Left lung (tissue), 10 donors: ENCODE results near the gene IL21R. TPM values are rescaled to one million over a fixed set of nuclear protein-coding genes. Genes with fewer than 3 reads are reported as not detected.
A peak's percentile ranks its signal among the peaks of the same experiment; 100 is the strongest.
"Not testable (repeated sequence)": the region's sequence is repeated elsewhere in the genome, so short reads cannot be mapped to it uniquely, and the experiment has no call there.

Source experiments
- ATAC-seq: fragments of 200-7000 bp; cut with Tn5 transposase; one replicate; pipeline ENCODE4 v1.9.1; 2020; ENCODE audit warnings: moderate library complexity
- DNase-seq, 4 donors: peaks; one replicate each; pipeline ENCODE4 v3.0.0-alpha.2; 2013 to 2020
- H3K27ac ChIP-seq, 2 donors: fragments of 200-600 bp; sonication (generic) in 1 of 2; one replicate each; pipeline versions ENCODE4 v1.5.0 to v1.8.0; 2020 to 2021
- H3K27me3 ChIP-seq, 2 donors: fragments of 200-600 bp; sonication (generic) in 1 of 2; one replicate each; pipeline versions ENCODE4 v1.5.0 to v1.8.0; 2020 to 2021
- H3K36me3 ChIP-seq, 2 donors: fragments of 200-600 bp; sonication (generic) in 1 of 2; one replicate each; pipeline versions ENCODE4 v1.5.0 to v1.8.0; 2020 to 2021
- H3K4me1 ChIP-seq, 2 donors: fragments of 200-600 bp; one replicate each; pipeline ENCODE4 v1.8.0; 2021
- H3K4me3 ChIP-seq, 2 donors: fragments of 200-600 bp; sonication (generic) in 1 of 2; one replicate each; pipeline versions ENCODE4 v1.5.0 to v1.8.0; 2020 to 2021; ENCODE audit warnings: mild to moderate bottlenecking in 1 of 2
- H3K9me3 ChIP-seq, 2 donors: fragments of 200-600 bp; sonication (generic) in 1 of 2; one replicate each; pipeline versions ENCODE4 v1.5.0 to v1.8.0; 2020 to 2021
- intact Hi-C, 2 donors: fragments of 100-400 bp; cut with DNase I; formaldehyde crosslinking; loops; one replicate each; pipeline versions ENCODE4 v1.11.2 to v1.14.2; 2022
- polyA plus RNA-seq, 6 donors: library from polyadenylated mRNA; unstranded; fragments of 120-200 nt; gene quantifications; one replicate each; pipeline ENCODE4 v1.2.1, GENCODE V29; 2013; ENCODE audit not compliant: insufficient read length in 6 of 6
- total RNA-seq, 2 donors: library from RNA; stranded (reverse); fragmentation: NEBNext Ultra II Directional; extraction: Animal tissue kit (Norgen Biotek cat#: 25700); gene quantifications; one replicate each; pipeline ENCODE4 v1.2.1, GENCODE V29; 2021
- TF ChIP-seq, protein P1 (sequence below), 2 donors: fragments of 200-600 bp; sonication (generic) in 1 of 2; IDR thresholded peaks; one replicate each; pipeline versions ENCODE4 v1.5.0 to v1.8.0; 2021; ENCODE audit warnings: antibody characterized with exemption in 2 of 2
- donor health status: DM: no; HTN: yes; CAD: no.
- donor health status: DM: no; HTN: no; CAD: no.

The IL21R gene
- total and polyA plus RNA-seq, 8 donors, result 1.2 to 4.3 (median 3.9) TPM

DNA sequence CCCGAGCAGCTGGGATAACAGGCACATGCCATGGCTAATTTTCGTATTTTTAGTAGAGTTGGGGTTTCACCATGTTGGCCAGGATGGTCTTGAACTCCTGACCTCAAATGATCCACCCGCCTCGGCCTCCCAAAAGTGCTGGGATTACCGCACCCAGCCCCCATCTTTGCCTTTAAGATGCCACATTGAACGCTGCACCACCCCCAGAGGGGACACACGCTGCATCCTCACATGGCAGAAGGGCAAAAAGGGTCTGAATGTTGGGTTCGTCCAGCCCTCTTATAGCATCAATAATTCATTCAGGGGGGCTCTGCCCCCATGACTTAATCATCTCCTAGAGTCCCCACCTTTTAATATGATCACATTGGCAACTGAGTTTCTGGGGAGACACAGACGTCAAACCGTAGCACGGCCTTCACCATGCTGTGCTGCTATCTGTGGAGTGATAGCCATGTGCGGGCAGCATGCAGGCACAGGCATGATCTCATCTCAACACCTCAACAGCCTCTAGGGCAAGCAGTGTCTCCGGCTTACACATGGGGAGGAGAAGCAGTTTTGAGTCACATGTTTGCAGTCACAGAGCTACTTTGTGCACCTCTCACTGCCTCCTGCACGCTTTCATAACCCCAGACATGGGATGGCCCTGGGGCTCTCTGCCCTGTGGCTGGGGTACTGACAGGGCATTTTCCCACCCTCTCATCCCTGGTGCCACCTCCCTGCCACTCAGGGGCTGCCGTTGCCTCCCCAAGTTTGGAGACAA, 30.0 kb downstream of the IL21R start:
- Histone ChIP-seq H3K4me1 (peaks cover 0 to 9% of the 10 kb centered on the region in 2 donors), H3K27ac (no peak overlapping the region), H3K9me3 (no peaks in the 10 kb centered on the region), H3K27me3 (peaks cover 0 to 33% of the 10 kb centered on the region in 2 donors), H3K4me3 (no peak overlapping the region), H3K36me3 (no peaks in the 10 kb centered on the region)
- intact Hi-C loops, result loop anchor here in 1 of 2 donors (10.0 kb wide), 1 partner anchor 57 kb away; no protein-coding TSS in a partner anchor
- TF ChIP-seq, protein P1, sequence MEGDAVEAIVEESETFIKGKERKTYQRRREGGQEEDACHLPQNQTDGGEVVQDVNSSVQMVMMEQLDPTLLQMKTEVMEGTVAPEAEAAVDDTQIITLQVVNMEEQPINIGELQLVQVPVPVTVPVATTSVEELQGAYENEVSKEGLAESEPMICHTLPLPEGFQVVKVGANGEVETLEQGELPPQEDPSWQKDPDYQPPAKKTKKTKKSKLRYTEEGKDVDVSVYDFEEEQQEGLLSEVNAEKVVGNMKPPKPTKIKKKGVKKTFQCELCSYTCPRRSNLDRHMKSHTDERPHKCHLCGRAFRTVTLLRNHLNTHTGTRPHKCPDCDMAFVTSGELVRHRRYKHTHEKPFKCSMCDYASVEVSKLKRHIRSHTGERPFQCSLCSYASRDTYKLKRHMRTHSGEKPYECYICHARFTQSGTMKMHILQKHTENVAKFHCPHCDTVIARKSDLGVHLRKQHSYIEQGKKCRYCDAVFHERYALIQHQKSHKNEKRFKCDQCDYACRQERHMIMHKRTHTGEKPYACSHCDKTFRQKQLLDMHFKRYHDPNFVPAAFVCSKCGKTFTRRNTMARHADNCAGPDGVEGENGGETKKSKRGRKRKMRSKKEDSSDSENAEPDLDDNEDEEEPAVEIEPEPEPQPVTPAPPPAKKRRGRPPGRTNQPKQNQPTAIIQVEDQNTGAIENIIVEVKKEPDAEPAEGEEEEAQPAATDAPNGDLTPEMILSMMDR (IDR thresholded peaks at IDR 0.05), result no peak
- no peak for ATAC-seq
- DNase-seq, result peak in 2 of 4 donors; percentile 19 to 34

DNA sequence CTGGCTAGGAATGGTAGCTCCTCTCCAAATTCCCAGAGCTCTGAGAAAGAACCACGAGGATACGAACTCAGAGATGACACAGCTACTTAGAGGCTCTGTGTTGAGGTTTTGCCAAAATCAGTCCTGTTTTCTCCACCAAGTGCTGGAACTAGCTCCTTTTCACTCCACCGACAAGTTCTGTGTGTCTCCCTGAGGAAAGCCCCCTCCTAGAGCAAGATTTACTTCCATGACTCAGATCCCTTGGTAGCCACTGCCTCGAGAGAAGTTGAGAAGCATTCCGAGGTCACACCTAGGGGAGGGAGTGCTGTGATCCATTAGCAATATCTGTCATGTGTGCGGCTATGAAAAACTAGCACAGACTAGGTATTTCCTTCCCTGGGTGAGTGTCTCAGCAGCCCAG, 30.6 kb downstream of the IL21R start:
- H3K27me3 ChIP-seq, result peaks cover 0 to 33% of the 10 kb centered on the region in 2 donors
- no peaks in the 10 kb centered on the region for H3K9me3 ChIP-seq
- H3K4me1 ChIP-seq, result peaks cover 0 to 7% of the 10 kb centered on the region in 2 donors
- intact Hi-C loops, result loop anchor here in 1 of 2 donors (10.0 kb wide), 1 partner anchor 58 kb away; no protein-coding TSS in a partner anchor
- ATAC-seq (no peak), DNase-seq (peak in 1 of 4 donors; percentile 15)
- H3K36me3 ChIP-seq, result no peaks in the 10 kb centered on the region
- no peak overlapping the region for H3K4me3 ChIP-seq
- TF ChIP-seq, protein P1 (IDR thresholded peaks at IDR 0.05), result no peak
- no peak overlapping the region for H3K27ac ChIP-seq

DNA sequence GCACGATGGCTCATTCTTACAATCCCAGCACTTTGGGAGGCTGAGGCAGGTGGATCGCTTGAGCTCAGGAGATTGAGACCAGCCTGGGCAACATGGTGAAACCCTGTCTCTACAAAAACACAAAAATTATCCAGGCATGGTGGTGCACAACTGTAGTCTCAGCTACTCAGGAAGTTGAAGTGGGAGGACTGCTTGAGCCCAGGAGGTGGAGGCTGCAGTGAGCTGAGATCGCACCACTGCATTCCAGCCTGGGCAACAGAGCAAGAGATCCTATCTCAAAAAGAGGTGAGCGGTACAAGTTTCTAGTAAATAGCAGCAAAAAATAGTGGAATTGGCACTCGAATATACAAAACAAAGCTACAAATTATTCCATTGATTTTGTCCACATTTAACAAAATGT, 31.2 kb downstream of the IL21R start:
- intact Hi-C loops, result loop anchor here in 1 of 2 donors (10.0 kb wide), 1 partner anchor 58 kb away; no protein-coding TSS in a partner anchor
- H3K4me3 ChIP-seq, ATAC-seq, DNase-seq, H3K9me3 ChIP-seq, H3K4me1 ChIP-seq, H3K27ac ChIP-seq, H3K36me3 ChIP-seq: not testable (repeated sequence)
- H3K27me3 ChIP-seq, result peaks cover 0 to 33% of the 10 kb centered on the region in 2 donors

DNA sequence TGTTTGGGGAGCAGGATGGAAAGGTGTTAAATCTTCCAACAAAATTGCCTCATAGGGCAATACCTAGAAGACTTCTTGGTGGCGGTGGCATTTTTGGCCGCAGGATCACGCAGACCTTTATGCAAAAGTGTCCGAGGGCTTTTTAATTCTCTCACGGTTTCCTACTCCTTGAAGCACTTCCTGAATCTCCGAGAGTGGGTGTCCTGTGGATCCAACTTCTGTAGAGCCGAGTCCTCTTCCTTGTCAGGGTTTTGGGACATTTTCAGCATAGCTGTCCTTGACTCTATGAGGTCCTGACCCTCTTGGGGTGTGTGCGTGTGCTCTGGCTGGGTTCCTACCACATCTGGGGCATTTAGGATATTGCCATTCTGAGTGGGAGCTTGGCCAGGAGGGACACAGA, 31.7 kb downstream of the IL21R start:
- peaks cover 0 to 33% of the 10 kb centered on the region in 2 donors for H3K27me3 ChIP-seq
- no peak overlapping the region for H3K4me3 ChIP-seq
- H3K36me3 ChIP-seq, result no peaks in the 10 kb centered on the region
- H3K27ac ChIP-seq, result no peak overlapping the region
- DNase-seq (peak in 1 of 4 donors; percentile 1), ATAC-seq (no peak)
- peaks cover 0 to 7% of the 10 kb centered on the region in 2 donors for H3K4me1 ChIP-seq
- TF ChIP-seq, protein P1 (IDR thresholded peaks at IDR 0.05), result no peak
- H3K9me3 ChIP-seq, result no peaks in the 10 kb centered on the region
- intact Hi-C loops, result loop anchor here in 1 of 2 donors (10.0 kb wide), 1 partner anchor 59 kb away; no protein-coding TSS in a partner anchor

DNA sequence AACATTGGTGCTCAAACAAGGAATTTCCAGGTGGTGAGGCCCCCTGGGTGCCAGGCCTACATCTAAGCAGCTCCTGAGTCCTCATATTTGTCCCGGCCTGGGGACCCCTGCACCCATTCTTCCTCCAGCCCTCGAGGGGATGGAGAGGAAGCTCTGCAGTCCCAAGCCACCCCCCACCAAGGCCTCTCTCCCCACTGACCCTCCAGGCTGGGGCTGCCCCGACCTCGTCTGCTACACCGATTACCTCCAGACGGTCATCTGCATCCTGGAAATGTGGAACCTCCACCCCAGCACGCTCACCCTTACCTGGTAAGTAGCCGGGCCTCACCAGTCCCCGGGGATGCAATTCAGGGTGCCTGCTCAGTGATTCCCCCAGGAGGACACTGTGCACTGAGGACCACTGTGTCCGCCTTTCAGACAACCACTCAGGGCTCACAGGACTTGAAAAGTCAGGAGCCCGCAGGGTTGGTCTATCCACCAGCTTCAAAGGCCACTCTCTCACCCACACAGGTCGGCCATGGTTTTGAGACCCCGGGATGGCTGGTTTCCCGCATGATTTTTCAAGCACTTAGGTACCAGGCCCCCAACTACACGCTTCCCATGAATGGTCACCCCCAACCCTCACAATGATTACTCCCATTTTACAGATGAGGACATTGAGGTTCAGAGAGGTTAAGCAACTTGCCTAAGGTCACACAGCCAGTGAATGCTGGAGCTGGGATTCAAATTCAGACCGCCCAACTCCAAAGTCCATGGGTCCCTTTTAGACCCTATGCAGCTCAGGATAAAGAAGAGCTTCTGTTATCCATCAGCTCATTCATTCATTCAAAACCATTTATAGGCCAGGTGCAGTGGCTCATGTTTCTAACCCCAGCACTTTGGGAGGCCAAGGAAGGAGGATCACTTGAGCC, 32.4 kb downstream of the IL21R start:
- no peaks in the 10 kb centered on the region for H3K9me3 ChIP-seq
- DNase-seq (peak in 1 of 4 donors; percentile 16), ATAC-seq (no peak)
- intact Hi-C loops, result loop anchor here in 1 of 2 donors (10.0 kb wide), 1 partner anchor 60 kb away; no protein-coding TSS in a partner anchor
- H3K27me3 ChIP-seq, result peaks cover 0 to 33% of the 10 kb centered on the region in 2 donors
- TF ChIP-seq, protein P1 (IDR thresholded peaks at IDR 0.05), result no peak
- H3K4me1 ChIP-seq, result peaks cover 0 to 7% of the 10 kb centered on the region in 2 donors
- no peak overlapping the region for H3K27ac ChIP-seq
- no peak overlapping the region for H3K4me3 ChIP-seq
- H3K36me3 ChIP-seq, result no peaks in the 10 kb centered on the region

DNA sequence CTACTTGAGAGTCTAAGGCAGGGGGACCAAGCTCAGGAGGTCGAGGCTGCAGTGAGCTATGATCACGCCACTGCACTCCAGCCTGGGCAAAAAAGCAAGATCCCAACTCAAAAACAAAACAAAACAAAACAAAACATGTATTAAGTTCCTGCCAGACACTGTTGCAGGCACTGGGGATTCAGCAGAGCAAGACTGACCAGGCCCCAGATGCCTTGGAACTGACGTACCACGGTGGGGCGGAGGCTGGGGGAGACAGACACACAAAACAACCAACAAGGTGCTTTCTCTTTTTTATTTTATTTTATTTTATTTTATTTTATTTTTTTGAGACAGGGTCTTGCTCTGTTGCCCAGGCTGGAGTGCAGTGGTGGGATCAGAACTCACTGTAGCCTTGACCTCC, 33.2 kb downstream of the IL21R start:
- DNase-seq, H3K36me3 ChIP-seq, H3K9me3 ChIP-seq, H3K27ac ChIP-seq, ATAC-seq, H3K4me3 ChIP-seq, H3K4me1 ChIP-seq: not testable (repeated sequence)
- H3K27me3 ChIP-seq, result peaks cover 0 to 25% of the 10 kb centered on the region in 2 donors
- intact Hi-C loops, result loop anchor here in 1 of 2 donors (10.0 kb wide), 1 partner anchor 60 kb away; no protein-coding TSS in a partner anchor
